K562 (cell line): ENCODE results near the gene IPO5. TPM values are rescaled to one million over a fixed set of nuclear protein-coding genes. Genes with fewer than 3 reads are reported as not detected.

ENCODE experiments used
- ATAC-seq: fragments of 200-7000 bp; cut with Tn5 transposase; 3 replicates; pipeline ENCODE4 v1.9.1; 2020; ENCODE audit warnings: moderate library complexity
- BruUV-seq: library from RNA; stranded (reverse); fragments of 400-500 nt; replicated peaks from 2 replicates; lab custom pipeline; 2021; lab: Mats Ljungman, UMichigan
- CTCF ChIA-PET: fragments of 300-600 bp; formaldehyde crosslinking; extraction: SDS; loops from one replicate; lab custom pipeline; 2021; ENCODE audit warnings: low intra/inter-chr PET ratio; lab: Yijun Ruan, JAX
- POLR2A ChIA-PET: fragments of 300-600, 350-650 bp; sonication (Branson Sonifier 250); formaldehyde crosslinking; extraction: SDS; loops from one replicate; lab custom pipeline; 2021; ENCODE audit warnings: antibody characterized with exemption, inconsistent platforms; lab: Yijun Ruan, JAX
- DNase-seq, 4 experiments: peaks; one replicate each; pipeline versions ENCODE4 v3.0.0 to v3.0.0-alpha.2; 2011 to 2018; ENCODE audit warnings: low spot score in 3 of 4, mixed read lengths in 3 of 4; ENCODE audit errors: extremely low read depth in 1 of 4
- FAIRE-seq: peaks from 2 replicates; lab custom pipeline; 2011; peaks lifted over from hg19 to GRCh38; lab: Jason Lieb, UNC
- H2AFZ ChIP-seq: 2 replicates; pipeline ENCODE4 v1.6.0; 2011; ENCODE audit warnings: low read depth, low read length, control low read depth, inconsistent platforms
- H3K27ac ChIP-seq: fragments of 200-600 bp; 3 replicates; pipeline ENCODE4 v1.8.0; 2011; ENCODE audit warnings: low read depth, mild to moderate bottlenecking, control low read depth, inconsistent platforms, low read length, moderate library complexity, mixed read lengths; ENCODE audit errors: extremely low read depth
- H3K27me3 ChIP-seq, 2 experiments: fragments of 300-600 bp in 1 of 2; 2 replicates in 1 of 2; 3 replicates in 1 of 2; pipeline versions ENCODE4 v1.6.0 to v1.8.0; 2011; ENCODE audit warnings: inconsistent platforms in 2 of 2, low read length in 2 of 2, mild to moderate bottlenecking in 1 of 2, mixed read lengths in 1 of 2, moderate library complexity in 1 of 2; ENCODE audit not compliant: control insufficient read depth in 2 of 2, insufficient read depth in 2 of 2
- H3K36me3 ChIP-seq: fragments of 300-600 bp; 3 replicates; pipeline ENCODE4 v1.8.0; 2011; ENCODE audit warnings: mild to moderate bottlenecking, low read length, inconsistent platforms; ENCODE audit not compliant: control insufficient read depth, insufficient read depth
- H3K4me1 ChIP-seq, 2 experiments: fragments of 200-600 bp in 1 of 2; replicated peaks in 1 of 2; 2 replicates in 1 of 2; 3 replicates in 1 of 2; pipeline versions ENCODE4 v1.5.1 to v1.8.0; 2011; ENCODE audit warnings: inconsistent platforms in 2 of 2, low read length in 2 of 2, mild to moderate bottlenecking in 1 of 2, mixed read lengths in 1 of 2, moderate library complexity in 1 of 2; ENCODE audit not compliant: control insufficient read depth in 2 of 2, insufficient read depth in 2 of 2
- H3K4me2 ChIP-seq: 2 replicates; pipeline ENCODE4 v1.6.1; 2011; ENCODE audit warnings: low read length, control low read depth, inconsistent platforms, mixed read lengths; ENCODE audit not compliant: insufficient read depth
- H3K4me3 ChIP-seq: fragments of 200-600 bp; sonication (generic), shearing (Covaris generic); 2 replicates; pipeline ENCODE4 v1.5.1; 2016; ENCODE audit warnings: control low read depth, inconsistent platforms
- H3K79me2 ChIP-seq: fragments of 200-600 bp; 3 replicates; pipeline ENCODE4 v1.8.0; 2011; ENCODE audit warnings: low read length, inconsistent platforms; ENCODE audit not compliant: control insufficient read depth, insufficient read depth
- H3K9ac ChIP-seq, 2 experiments: 2 replicates each; pipeline versions ENCODE4 v1.6.0 to v1.6.1; 2011; ENCODE audit warnings: low read depth in 2 of 2, low read length in 2 of 2, control low read depth in 1 of 2, inconsistent platforms in 1 of 2, mild to moderate bottlenecking in 1 of 2, mixed read lengths in 1 of 2; ENCODE audit not compliant: insufficient read depth in 1 of 2
- H3K9me1 ChIP-seq: one replicate; pipeline ENCODE4 v1.6.0; 2011; ENCODE audit warnings: inconsistent platforms, mild to moderate bottlenecking, low read length, moderate library complexity; ENCODE audit not compliant: control insufficient read depth, insufficient read depth
- H3K9me3 ChIP-seq: replicated peaks from 2 replicates; pipeline ENCODE4 v1.5.1; 2011; ENCODE audit warnings: low read depth, low read length, inconsistent platforms; ENCODE audit not compliant: control insufficient read depth, insufficient read depth
- H4K20me1 ChIP-seq: replicated peaks from 2 replicates; pipeline ENCODE4 v1.6.1; 2011; ENCODE audit warnings: low read length, inconsistent platforms, mixed read lengths; ENCODE audit not compliant: control insufficient read depth, insufficient read depth
- ADNP ChIP-seq: fragments of 200-800 bp; sonication (Bioruptor generic); IDR thresholded peaks from 2 replicates; pipeline ENCODE4 v1.6.1; 2016; ENCODE audit warnings: missing genetic modification characterization, missing compliant biosample characterization
- EHMT2 ChIP-seq: fragments of 450-650 bp; IDR thresholded peaks from 2 replicates; pipeline ENCODE4 v1.6.1; 2018; ENCODE audit warnings: antibody characterized with exemption
- EP300 ChIP-seq: IDR thresholded peaks from 2 replicates; pipeline ENCODE4 v1.6.1; 2012; ENCODE audit warnings: low read length, improper control_type of control experiment
- GTF3C2 ChIP-seq: IDR thresholded peaks from 3 replicates; pipeline ENCODE4 v1.6.1; 2011; ENCODE audit warnings: borderline replicate concordance, mild to moderate bottlenecking, moderate library complexity; ENCODE audit not compliant: insufficient read length; ENCODE audit errors: extremely low read depth
- HDAC8 ChIP-seq: fragments of 450-650 bp; IDR thresholded peaks from 2 replicates; pipeline ENCODE4 v1.6.1; 2016; ENCODE audit warnings: mild to moderate bottlenecking, missing genetic modification characterization, moderate library complexity, missing compliant biosample characterization
- THRAP3 ChIP-seq: fragments of 450-650 bp; IDR thresholded peaks from 2 replicates; pipeline ENCODE4 v1.6.1; 2016; ENCODE audit warnings: mild to moderate bottlenecking, inconsistent platforms, borderline replicate concordance
- ZNF583 ChIP-seq: fragments of 250-450 bp; sonication (Bioruptor Pico); IDR thresholded peaks from 2 replicates; pipeline ENCODE4 v1.4.0; 2020
- ZNF75A ChIP-seq: fragments of 450-650 bp; formaldehyde crosslinking; IDR thresholded peaks from 2 replicates; pipeline ENCODE4 v1.4.0; 2020; ENCODE audit warnings: mild to moderate bottlenecking
- WGBS: fragments of 100-300 bp; shearing (Covaris generic); methylation state at CpG from one replicate; pipeline ENCODE4 v1.1.6; 2016; ENCODE audit warnings: low coverage, mixed read lengths; ENCODE audit not compliant: insufficient coverage; ENCODE audit errors: missing lambda C conversion rate; 5-methylcytosine and 5-hydroxymethylcytosine counted together
- in situ Hi-C: fragments of 300-500 bp; cut with MboI; formaldehyde crosslinking; loops from 4 replicates; pipeline ENCODE4 v1.15.0; 2018; ENCODE audit warnings: inconsistent platforms, mixed read lengths
- intact Hi-C: fragments of 100-400 bp; cut with micrococcal nuclease; formaldehyde crosslinking; loops from 2 replicates; pipeline ENCODE4 v1.14.2; 2022
- polyA plus RNA-seq, 8 experiments: library from polyadenylated mRNA; depleted of rRNA in 4 of 8; stranded (reverse) in 5 of 8; unstranded in 3 of 8; fragments of >200 nt; fragmentation: Nextera tagmentation in 2 of 8; fragmentation: Illumina TruSeq in 1 of 8; extraction: Ambion mirVana in 2 of 8; extraction: Trizol in 1 of 8; gene quantifications; 2 replicates each; pipeline versions ENCODE4 v1.2.1 to v1.2.3, GENCODE V29; 2011 to 2014; ENCODE audit warnings: inconsistent platforms in 1 of 8, missing spikeins in 1 of 8
- total RNA-seq, 7 experiments: library from RNA; depleted of rRNA in 6 of 7; stranded (reverse); fragments of >200 nt in 6 of 7; fragmentation: Illumina TruSeq in 2 of 7; extraction: Trizol in 2 of 7; gene quantifications; 2 replicates each; pipeline versions ENCODE4 v1.2.1 to v1.2.3, GENCODE V29; 2011 to 2021; ENCODE audit warnings: low replicate concordance in 1 of 7

The IPO5 gene
- total and polyA plus RNA-seq, 9 of the 15 experiments (the other 6 are each of a cell fraction or from before 2014, with no cell fraction given), result 45.8 to 206 (median 134) TPM

GRCh38 chr13:97932647-97933046, 20.8 kb upstream of the IPO5 start:
- no peaks in the 10 kb centered on the region; a peak in 1 of 5 replicates for H3K27me3 ChIP-seq
- H3K4me2 ChIP-seq, result no peak overlapping the region
- no peak for TF ChIP-seq EHMT2
- no peak for TF ChIP-seq HDAC8 (tag)
- TF ChIP-seq THRAP3, result no peak
- no peak for TF ChIP-seq ADNP (tag)
- TF ChIP-seq EP300, result no peak
- TF ChIP-seq ZNF583 (CRISPR knock-in tag), result no peak
- no peak for TF ChIP-seq GTF3C2
- TF ChIP-seq ZNF75A (CRISPR knock-in tag), result no peak
- intact Hi-C loops (no loop called here), in situ Hi-C loops (no loop called here)
- H3K79me2 ChIP-seq, result no peaks in the 10 kb centered on the region
- H3K9ac ChIP-seq, result no peak overlapping the region
- BruUV-seq, result no TSS peak
- DNase-seq (no peak), ATAC-seq (no peak), FAIRE-seq (no peak)
- ChIA-PET POLR2A (interaction anchor here (0.7 kb wide), 1 partner anchor 183 kb away, joined by 3 read pairs; no protein-coding TSS in a partner anchor), CTCF (no interaction called here)
- WGBS, result 0% methylated on average over 5 of the region's 5 CpGs
- no peaks in the 10 kb centered on the region for H3K9me3 ChIP-seq
- no peaks in the 10 kb centered on the region for H4K20me1 ChIP-seq
- H3K4me1 ChIP-seq, result no peaks in the 10 kb centered on the region
- no peak overlapping the region for H3K4me3 ChIP-seq
- H3K27ac ChIP-seq, result no peak overlapping the region
- no peaks in the 10 kb centered on the region for H3K36me3 ChIP-seq
- H3K9me1 ChIP-seq, result no peaks in the 10 kb centered on the region
- no peak overlapping the region for H2AFZ ChIP-seq
